ENCODE data around the gene PIH1D2.
"Not testable (repeated sequence)": the region's sequence is repeated elsewhere in the genome, so short reads cannot be mapped to it uniquely, and the experiment has no call there.

Gene PIH1D2

GRCh38 chr11:112082729-112083128 lies 8.9 kb upstream of the PIH1D2 start:
- intact Hi-C loops (cut with DNase I): loop anchor here (10.0 kb wide), 1 partner anchor 208 kb away; the partner anchor contains the start of genes ALG9, CFAP68 and FDXACB1
- DNase-seq: no peak

- intact Hi-C loops (cut with DNase I): no loop called here
- DNase-seq: no peak
These were observed 10.9 kb downstream of the PIH1D2 start for GRCh38 chr11:112062923-112063322.

GRCh38 chr11:112058103-112058502 lies 15.7 kb downstream of the PIH1D2 start:
- DNase-seq: no peak

GRCh38 chr11:112057170-112057569 lies 16.6 kb downstream of the PIH1D2 start:
- no peak for DNase-seq
- intact Hi-C loops (cut with DNase I): no loop called here

More at GRCh38 chr11:112058103-112058502, 15.7 kb downstream of the PIH1D2 start:
- intact Hi-C loops (cut with DNase I): no loop called here

GRCh38 chr11:112051768-112052167 lies 22.0 kb downstream of the PIH1D2 start:
- DNase-seq: no peak
- intact Hi-C loops (cut with DNase I): no loop called here

GRCh38 chr11:112050721-112051120 lies 23.1 kb downstream of the PIH1D2 start:
- intact Hi-C loops (cut with DNase I): no loop called here
- DNase-seq: no peak

- intact Hi-C loops (cut with DNase I): no loop called here
- no peak for DNase-seq
These were observed 24.0 kb downstream of the PIH1D2 start for GRCh38 chr11:112049777-112050176.

GRCh38 chr11:112048256-112048655 lies 25.6 kb downstream of the PIH1D2 start:
- DNase-seq; intact Hi-C loops (cut with DNase I): not testable (repeated sequence)

- intact Hi-C loops (cut with DNase I); DNase-seq: not testable (repeated sequence)
These were observed 27.2 kb downstream of the PIH1D2 start for GRCh38 chr11:112046647-112047046.

GRCh38 chr11:112044961-112045360 lies 28.9 kb downstream of the PIH1D2 start:
- no peak for DNase-seq
- intact Hi-C loops (cut with DNase I): no loop called here

- intact Hi-C loops (cut with DNase I): no loop called here
- no peak for DNase-seq
These were observed 30.9 kb downstream of the PIH1D2 start for GRCh38 chr11:112042961-112043304.

GRCh38 chr11:112042161-112042960 lies 31.5 kb downstream of the PIH1D2 start:
- intact Hi-C loops (cut with DNase I): no loop called here

GRCh38 chr11:112037527-112037926 lies 36.3 kb downstream of the PIH1D2 start:
- intact Hi-C loops (cut with DNase I): no loop called here
- no peak for DNase-seq

More at GRCh38 chr11:112042161-112042960, 31.5 kb downstream of the PIH1D2 start:
- DNase-seq: no peak

- intact Hi-C loops (cut with DNase I): no loop called here
- peak in 1 of 42 donors; percentile 4 for DNase-seq
These were observed 39.9 kb downstream of the PIH1D2 start for GRCh38 chr11:112033902-112034301.

GRCh38 chr11:112029460-112029859 lies 44.4 kb downstream of the PIH1D2 start:
- intact Hi-C loops (cut with DNase I): no loop called here
- no peak for DNase-seq

GRCh38 chr11:112026784-112027410 lies 46.9 kb downstream of the PIH1D2 start:
- intact Hi-C loops (cut with DNase I); DNase-seq: not testable (repeated sequence)

- no peak for DNase-seq
- intact Hi-C loops (cut with DNase I): no loop called here
These were observed 48.1 kb downstream of the PIH1D2 start for GRCh38 chr11:112025707-112026106.

- intact Hi-C loops (cut with DNase I): no loop called here
- DNase-seq: peak; percentile 80 to 95 (median 90)
These were observed 48.8 kb downstream of the PIH1D2 start, which contains the start of gene DLAT for GRCh38 chr11:112024773-112025678. Gene DLAT, plus strand, starts transcription at chr11:112025408. Its CDS starts 65 bp downstream, at chr11:112025473.

GRCh38 chr11:112024178-112024772 lies 49.5 kb downstream of the PIH1D2 start:
- intact Hi-C loops (cut with DNase I): no loop called here
- peak in 1 of 42 donors; percentile 21 for DNase-seq

All from head of caudate nucleus (tissue), 42 donors.